Suprapubic skin (tissue), 3 donors: Measurements from ENCODE around the gene ANKRD11.

ENCODE experiments used
- POLR2A ChIP-seq, 2 donors: fragments of 450-650 bp; IDR thresholded peaks; one replicate each; pipeline ENCODE4 v1.6.1; 2017; ENCODE audit warnings: antibody characterized with exemption in 2 of 2, mild to moderate bottlenecking in 2 of 2, moderate library complexity in 2 of 2
- TF ChIP-seq, protein P1 (sequence below), 2 donors: fragments of 200-600 bp in 1 of 2; fragments of 450-650 bp in 1 of 2; sonication (generic) in 1 of 2; IDR thresholded peaks; one replicate each; pipeline ENCODE4 v1.5.1; 2016 to 2019; ENCODE audit warnings: antibody characterized with exemption in 2 of 2, mild to moderate bottlenecking in 1 of 2, moderate library complexity in 1 of 2

DNA sequence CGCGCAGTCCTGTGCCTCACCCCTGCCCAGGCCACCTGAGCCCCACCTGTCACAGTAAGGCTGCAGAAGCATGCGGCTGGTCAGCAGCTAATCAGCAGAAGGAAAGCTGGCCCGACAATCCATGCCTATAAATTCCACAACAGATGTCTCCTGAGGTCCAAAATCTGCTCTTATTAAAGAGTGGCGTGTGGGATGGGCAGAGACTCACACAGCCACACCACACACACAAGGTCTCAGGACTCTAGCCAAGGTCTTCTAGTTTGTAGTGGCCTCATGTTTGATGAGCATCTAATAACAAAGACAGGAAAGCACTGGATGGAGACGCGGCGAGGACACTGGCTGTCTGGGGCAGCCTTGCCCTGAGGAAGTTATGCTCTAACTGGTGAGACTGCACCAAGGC is 55.9 kb downstream of the ANKRD11 start:
- TF ChIP-seq, protein P1, sequence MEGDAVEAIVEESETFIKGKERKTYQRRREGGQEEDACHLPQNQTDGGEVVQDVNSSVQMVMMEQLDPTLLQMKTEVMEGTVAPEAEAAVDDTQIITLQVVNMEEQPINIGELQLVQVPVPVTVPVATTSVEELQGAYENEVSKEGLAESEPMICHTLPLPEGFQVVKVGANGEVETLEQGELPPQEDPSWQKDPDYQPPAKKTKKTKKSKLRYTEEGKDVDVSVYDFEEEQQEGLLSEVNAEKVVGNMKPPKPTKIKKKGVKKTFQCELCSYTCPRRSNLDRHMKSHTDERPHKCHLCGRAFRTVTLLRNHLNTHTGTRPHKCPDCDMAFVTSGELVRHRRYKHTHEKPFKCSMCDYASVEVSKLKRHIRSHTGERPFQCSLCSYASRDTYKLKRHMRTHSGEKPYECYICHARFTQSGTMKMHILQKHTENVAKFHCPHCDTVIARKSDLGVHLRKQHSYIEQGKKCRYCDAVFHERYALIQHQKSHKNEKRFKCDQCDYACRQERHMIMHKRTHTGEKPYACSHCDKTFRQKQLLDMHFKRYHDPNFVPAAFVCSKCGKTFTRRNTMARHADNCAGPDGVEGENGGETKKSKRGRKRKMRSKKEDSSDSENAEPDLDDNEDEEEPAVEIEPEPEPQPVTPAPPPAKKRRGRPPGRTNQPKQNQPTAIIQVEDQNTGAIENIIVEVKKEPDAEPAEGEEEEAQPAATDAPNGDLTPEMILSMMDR (IDR thresholded peaks at IDR 0.05), result no peak
- no peak for TF ChIP-seq POLR2A (IDR thresholded peaks at IDR 0.05)
